Adipocyte (in vitro differentiated cells): ENCODE data around the gene ZBTB7C.
A peak's percentile ranks its signal among the peaks of the same experiment; 100 is the strongest.

Source experiments
- DNase-seq: peaks from one replicate; pipeline ENCODE4 v3.0.0-alpha.2; 2015; ENCODE audit warnings: low read depth
- H3K27me3 ChIP-seq: replicated peaks from 2 replicates; pipeline ENCODE4 v1.7.0; 2013; ENCODE audit warnings: mild to moderate bottlenecking, low read length, moderate library complexity; ENCODE audit not compliant: control insufficient read depth, insufficient read depth
- H3K36me3 ChIP-seq: 2 replicates; pipeline ENCODE4 v1.7.0; 2013; ENCODE audit warnings: low read length, mild to moderate bottlenecking, moderate library complexity; ENCODE audit not compliant: control insufficient read depth, insufficient read depth, severe bottlenecking
- H3K4me1 ChIP-seq: 2 replicates; pipeline ENCODE4 v1.7.0; 2013; ENCODE audit warnings: mild to moderate bottlenecking, low read length, moderate library complexity; ENCODE audit not compliant: control insufficient read depth, insufficient read depth
- H3K4me3 ChIP-seq: 2 replicates; pipeline ENCODE4 v1.7.0; 2013; ENCODE audit warnings: mild to moderate bottlenecking, low read length, moderate library complexity
- H3K9ac ChIP-seq: 2 replicates; pipeline ENCODE4 v1.7.0; 2013; ENCODE audit warnings: mild to moderate bottlenecking, low read length, moderate library complexity
- H3K9me3 ChIP-seq: 2 replicates; pipeline ENCODE4 v1.7.0; 2013; ENCODE audit warnings: mild to moderate bottlenecking, low read length, moderate library complexity; ENCODE audit not compliant: control insufficient read depth

ZBTB7C gene

DNA sequence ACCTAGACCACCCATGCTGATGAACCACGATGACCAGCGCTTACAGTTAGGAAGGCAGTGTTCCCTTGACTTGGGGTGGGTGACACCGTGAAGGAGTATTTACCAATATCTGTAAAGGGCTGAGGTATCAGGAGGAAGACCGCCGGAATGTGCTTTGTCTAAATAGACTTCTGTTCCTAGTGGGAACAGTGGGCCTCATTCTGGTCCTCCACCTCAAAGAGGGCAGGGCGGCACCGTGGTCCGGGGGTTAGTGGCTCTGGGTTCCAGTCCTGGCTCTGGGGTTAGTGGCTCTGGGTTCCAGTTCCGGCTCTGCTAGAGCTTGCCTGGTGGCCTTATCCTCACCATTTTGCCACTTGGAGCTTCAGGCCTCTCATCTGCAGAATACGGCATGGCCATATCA, 387.2 kb downstream of the ZBTB7C start:
- DNase-seq: no peak

GRCh38 chr18:48021273-48021914, 387.8 kb downstream of the ZBTB7C start:
- no peak for DNase-seq
- Histone ChIP-seq H3K4me3 (no peak overlapping the region), H3K36me3 (no peaks in the 10 kb centered on the region), H3K9me3 (no peaks in the 10 kb centered on the region), H3K4me1 (peaks cover 61% of the 10 kb centered on the region), H3K9ac (no peak overlapping the region), H3K27me3 (no peaks in the 10 kb centered on the region)

More for the DNA sequence above, 387.2 kb downstream of the ZBTB7C start:
- no peak overlapping the region for H3K4me3 ChIP-seq
- H3K27me3 ChIP-seq: no peaks in the 10 kb centered on the region
- H3K9ac ChIP-seq: no peak overlapping the region
- H3K36me3 ChIP-seq: no peaks in the 10 kb centered on the region
- H3K9me3 ChIP-seq: no peaks in the 10 kb centered on the region
- H3K4me1 ChIP-seq: peaks cover 66% of the 10 kb centered on the region

DNA sequence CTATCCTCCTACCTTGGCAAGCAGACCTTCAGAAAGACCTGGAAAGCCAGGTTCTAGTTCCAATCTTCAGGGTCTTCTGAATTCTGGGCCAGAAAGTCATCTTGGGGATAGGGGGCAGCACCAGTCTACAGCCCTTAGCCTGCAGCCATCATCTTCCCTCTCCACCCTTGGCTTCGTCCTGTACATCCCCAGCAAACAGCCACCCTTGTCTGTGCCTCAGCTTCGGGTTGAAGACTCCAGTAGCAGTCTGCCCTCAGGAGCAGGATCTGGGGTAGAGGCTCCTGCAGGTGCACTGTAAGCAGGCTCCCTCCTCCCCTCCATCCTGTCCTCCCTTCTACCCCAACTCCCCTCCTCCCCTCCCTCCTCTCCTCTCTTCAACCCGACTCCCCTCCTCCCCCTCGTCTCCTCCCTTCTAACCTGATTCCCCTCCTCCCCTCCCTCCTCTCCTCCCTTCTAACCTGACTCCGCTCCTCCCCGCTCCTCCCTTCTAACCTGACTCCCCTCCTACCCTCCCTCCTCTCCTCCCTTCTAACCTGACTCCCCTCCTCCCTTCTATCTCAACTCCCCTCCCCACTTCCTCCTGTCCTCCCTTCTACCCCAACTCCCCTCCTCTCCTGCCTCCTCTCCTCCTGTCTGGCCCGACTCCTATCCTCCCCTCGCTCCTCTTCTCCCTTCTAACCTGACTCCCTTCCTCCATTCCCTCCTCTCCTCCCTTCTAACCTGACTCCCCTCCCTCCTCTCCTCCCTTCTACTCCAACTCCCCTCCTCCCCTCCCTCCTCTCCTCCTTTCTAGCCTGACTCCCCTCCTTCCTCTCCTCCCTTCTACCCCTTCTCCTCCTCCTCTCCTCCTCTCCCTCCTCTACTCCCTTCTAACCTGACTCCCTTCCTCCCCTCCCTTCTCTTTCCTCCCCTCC, 388.6 kb downstream of the ZBTB7C start:
- Histone ChIP-seq H3K9me3 (no peaks in the 10 kb centered on the region), H3K4me3 (no peak overlapping the region), H3K4me1 (peaks cover 53% of the 10 kb centered on the region), H3K27me3 (no peaks in the 10 kb centered on the region), H3K9ac (no peak overlapping the region), H3K36me3 (no peaks in the 10 kb centered on the region)
- DNase-seq: no peak

DNA sequence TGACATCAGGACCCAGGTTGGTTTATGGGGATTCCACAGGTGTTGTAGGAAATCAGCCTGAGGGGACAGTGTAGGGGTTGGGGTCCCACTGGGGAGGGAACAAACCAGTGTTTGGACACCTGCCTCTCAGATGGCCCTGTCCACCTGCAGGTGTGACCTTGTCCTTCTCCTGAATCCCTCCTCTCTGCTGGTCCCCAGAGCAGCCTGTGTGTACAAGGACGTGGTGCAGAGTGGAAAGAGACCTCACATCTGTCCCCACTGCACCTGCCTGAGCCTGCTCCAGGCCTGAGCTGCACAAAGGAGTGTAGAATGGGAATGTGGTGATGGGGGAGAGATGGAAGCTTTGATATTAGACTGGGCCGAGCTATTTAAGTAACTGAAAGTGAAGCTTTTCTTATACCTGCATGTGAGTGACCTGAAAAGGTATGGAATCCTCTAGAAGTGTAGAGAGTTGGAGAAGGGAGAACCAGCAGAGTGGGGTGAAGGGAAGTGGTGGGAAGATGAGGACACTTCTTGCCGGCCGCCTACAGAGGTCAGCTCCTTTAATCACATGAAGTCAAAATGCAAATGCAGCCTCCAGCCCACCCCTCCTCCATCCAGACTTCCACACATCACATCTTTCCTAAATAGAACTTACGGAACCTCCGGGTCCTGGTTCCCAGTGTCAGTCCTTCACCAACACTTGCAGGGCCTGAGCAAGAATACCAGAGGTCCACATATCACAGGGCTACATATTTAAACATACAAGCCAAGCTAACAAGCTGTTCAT, 389.4 kb downstream of the ZBTB7C start:
- Histone ChIP-seq H3K36me3 (no peaks in the 10 kb centered on the region), H3K27me3 (no peaks in the 10 kb centered on the region), H3K9me3 (no peaks in the 10 kb centered on the region), H3K4me1 (peaks cover 48% of the 10 kb centered on the region), H3K4me3 (no peak overlapping the region), H3K9ac (no peak overlapping the region)
- DNase-seq: no peak

GRCh38 chr18:48018851-48019250, 390.3 kb downstream of the ZBTB7C start:
- Histone ChIP-seq H3K9me3 (no peaks in the 10 kb centered on the region), H3K27me3 (no peaks in the 10 kb centered on the region), H3K4me3 (no peak overlapping the region), H3K9ac (no peak overlapping the region), H3K4me1 (peaks cover 44% of the 10 kb centered on the region), H3K36me3 (no peaks in the 10 kb centered on the region)
- DNase-seq: no peak

DNA sequence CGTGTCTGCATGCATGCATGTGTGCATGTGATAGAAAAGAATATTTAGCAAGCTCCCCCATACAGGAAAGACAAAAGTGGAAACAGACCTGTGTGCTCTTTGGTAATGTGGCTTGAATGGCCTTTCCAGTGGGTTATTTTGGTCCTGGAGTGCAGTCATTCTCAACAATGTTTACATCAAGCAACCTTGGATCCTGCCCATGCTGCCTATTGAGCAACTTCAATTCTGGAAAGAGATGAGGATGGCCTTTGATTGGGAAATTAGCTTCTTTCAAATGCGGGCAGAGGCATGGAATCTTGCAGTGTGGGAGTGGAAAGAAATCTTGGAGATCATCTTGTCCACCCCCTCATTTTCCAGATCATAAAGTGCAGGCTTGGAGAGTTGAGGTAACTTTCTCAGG, 391.5 kb downstream of the ZBTB7C start:
- H3K4me1 ChIP-seq: peaks cover 32% of the 10 kb centered on the region
- no peaks in the 10 kb centered on the region for H3K36me3 ChIP-seq
- H3K4me3 ChIP-seq: peak overlapping the region; percentile 16
- H3K9ac ChIP-seq: no peak overlapping the region
- peak; percentile 88 for DNase-seq
- no peaks in the 10 kb centered on the region for H3K9me3 ChIP-seq
- H3K27me3 ChIP-seq: no peaks in the 10 kb centered on the region

DNA sequence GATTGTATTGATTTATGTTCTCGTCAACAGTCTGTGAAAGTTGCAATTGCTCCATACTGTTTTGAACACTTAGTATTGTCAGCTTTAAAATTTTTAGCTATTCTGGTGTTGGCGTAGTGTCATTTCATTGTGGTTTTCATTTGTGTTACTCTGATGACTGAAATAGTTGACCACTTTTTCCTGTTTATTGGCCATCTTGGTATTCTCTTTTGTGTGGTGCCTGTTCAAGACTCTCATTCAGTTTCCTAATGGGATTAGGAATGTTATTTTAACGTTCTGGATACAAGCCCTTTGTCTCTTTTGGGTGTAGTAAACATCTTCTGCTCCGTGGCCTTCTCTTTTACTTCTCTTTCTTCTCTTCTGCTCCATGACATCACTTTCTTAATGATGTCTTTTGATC, 396.0 kb downstream of the ZBTB7C start:
- Histone ChIP-seq H3K27me3 (peaks cover 21% of the 10 kb centered on the region), H3K4me1 (peaks cover 13% of the 10 kb centered on the region)

GRCh38 chr18:48011926-48012465, 397.2 kb downstream of the ZBTB7C start:
- Histone ChIP-seq H3K36me3 (no peaks in the 10 kb centered on the region), H3K4me3 (no peak overlapping the region), H3K27me3 (peaks cover 26% of the 10 kb centered on the region), H3K4me1 (peaks cover under 1% of the 10 kb centered on the region), H3K9me3 (no peaks in the 10 kb centered on the region), H3K9ac (no peak overlapping the region)
- DNase-seq: no peak

More for the DNA sequence above, 396.0 kb downstream of the ZBTB7C start:
- H3K36me3 ChIP-seq: no peaks in the 10 kb centered on the region
- no peak overlapping the region for H3K9ac ChIP-seq
- no peak overlapping the region for H3K4me3 ChIP-seq
- DNase-seq: no peak
- no peaks in the 10 kb centered on the region for H3K9me3 ChIP-seq

DNA sequence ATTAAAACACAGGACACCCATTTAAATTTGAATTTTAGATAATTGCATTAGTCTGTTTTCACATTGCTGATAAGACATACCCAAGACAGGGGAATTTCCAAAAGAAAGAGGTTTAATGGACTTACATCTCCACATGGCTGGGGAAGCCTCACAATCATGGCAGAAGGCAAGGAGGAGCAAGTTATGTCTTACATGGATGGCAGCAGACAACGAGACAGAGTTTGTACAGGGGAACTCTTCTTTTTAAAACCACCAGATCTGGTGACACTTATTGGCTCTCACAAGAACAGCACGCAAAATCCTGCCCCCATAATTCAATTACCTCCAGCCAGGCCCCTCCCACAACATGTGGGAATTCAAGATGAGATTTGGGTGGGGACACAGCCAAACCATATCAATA, 398.9 kb downstream of the ZBTB7C start:
- Histone ChIP-seq H3K27me3 (peaks cover 26% of the 10 kb centered on the region), H3K36me3 (no peaks in the 10 kb centered on the region), H3K4me1 (no peaks in the 10 kb centered on the region), H3K4me3 (no peak overlapping the region), H3K9me3 (no peaks in the 10 kb centered on the region), H3K9ac (no peak overlapping the region)
- no peak for DNase-seq

GRCh38 chr18:48009116-48009745, 400.0 kb downstream of the ZBTB7C start:
- Histone ChIP-seq H3K36me3 (no peaks in the 10 kb centered on the region), H3K9me3 (no peaks in the 10 kb centered on the region), H3K4me1 (no peaks in the 10 kb centered on the region), H3K9ac (no peak overlapping the region), H3K27me3 (peaks cover 26% of the 10 kb centered on the region), H3K4me3 (no peak overlapping the region)
- DNase-seq: no peak
